H9 (cell line): ENCODE measurements around the gene SLC29A1. TPM values are rescaled to one million over a fixed set of nuclear protein-coding genes. Genes with fewer than 3 reads are reported as not detected.

ENCODE experiments used
- DNase-seq: peaks from one replicate; pipeline ENCODE4 v3.0.0-alpha.2; 2017
- H2AFZ ChIP-seq: one replicate; pipeline ENCODE4 v1.6.1; 2013; ENCODE audit warnings: mild to moderate bottlenecking, low read length, control low read depth, moderate library complexity
- H2AK5ac ChIP-seq: 2 replicates; pipeline ENCODE4 v1.6.1; 2013; ENCODE audit warnings: low read length, control low read depth, mixed read lengths; ENCODE audit not compliant: insufficient read length
- H2BK120ac ChIP-seq: one replicate; pipeline ENCODE4 v1.6.1; 2013; ENCODE audit warnings: low read depth, mild to moderate bottlenecking, low read length, control low read depth, inconsistent platforms; ENCODE audit not compliant: poor library complexity, severe bottlenecking
- H2BK12ac ChIP-seq: 2 replicates; pipeline ENCODE4 v1.6.1; 2013; ENCODE audit warnings: low read length, control low read depth, mixed read lengths, low read depth; ENCODE audit not compliant: insufficient read length
- H2BK15ac ChIP-seq: 2 replicates; pipeline ENCODE4 v1.6.1; 2013; ENCODE audit warnings: low read depth, low read length, control low read depth
- H2BK20ac ChIP-seq: one replicate; pipeline ENCODE4 v1.6.1; 2013; ENCODE audit warnings: low read depth, mild to moderate bottlenecking, low read length, control low read depth, inconsistent platforms; ENCODE audit not compliant: poor library complexity, severe bottlenecking
- H2BK5ac ChIP-seq: 2 replicates; pipeline ENCODE4 v1.6.1; 2013; ENCODE audit warnings: low read length, control low read depth, mixed read lengths; ENCODE audit not compliant: insufficient read length
- H3K14ac ChIP-seq: 2 replicates; pipeline ENCODE4 v1.6.1; 2013; ENCODE audit warnings: low read length, control low read depth; ENCODE audit not compliant: insufficient read depth
- H3K18ac ChIP-seq: 2 replicates; pipeline ENCODE4 v1.6.1; 2013; ENCODE audit warnings: low read depth, mild to moderate bottlenecking, mixed read lengths, low read length, control low read depth; ENCODE audit not compliant: insufficient read length
- H3K23ac ChIP-seq: 2 replicates; pipeline ENCODE4 v1.6.1; 2013; ENCODE audit warnings: low read length, control low read depth, mixed read lengths, low read depth; ENCODE audit not compliant: insufficient read length
- H3K23me2 ChIP-seq: 2 replicates; pipeline ENCODE4 v1.6.1; 2013; ENCODE audit warnings: low read depth, mild to moderate bottlenecking, mixed read lengths, low read length, control low read depth; ENCODE audit not compliant: insufficient read length, poor library complexity, severe bottlenecking
- H3K27ac ChIP-seq: 2 replicates; pipeline ENCODE4 v1.5.1; 2013; ENCODE audit warnings: low read length, control low read depth, mixed read lengths, low read depth; ENCODE audit not compliant: insufficient read length
- H3K27me3 ChIP-seq: 2 replicates; pipeline ENCODE4 v1.6.1; 2013; ENCODE audit warnings: low read length, control low read depth, inconsistent platforms; ENCODE audit not compliant: insufficient read depth
- H3K4ac ChIP-seq: 2 replicates; pipeline ENCODE4 v1.6.1; 2013; ENCODE audit warnings: low read depth, mild to moderate bottlenecking, control low read depth, inconsistent platforms, low read length, moderate library complexity
- H3K4me1 ChIP-seq: 2 replicates; pipeline ENCODE4 v1.6.1; 2013; ENCODE audit warnings: low read length, control low read depth, inconsistent platforms; ENCODE audit not compliant: insufficient read depth
- H3K4me2 ChIP-seq: 2 replicates; pipeline ENCODE4 v1.6.1; 2013; ENCODE audit warnings: low read length, control low read depth, mixed read lengths; ENCODE audit not compliant: insufficient read length, insufficient read depth
- H3K56ac ChIP-seq: 2 replicates; pipeline ENCODE4 v1.6.1; 2013; ENCODE audit warnings: low read depth, mild to moderate bottlenecking, mixed read lengths, low read length, control low read depth; ENCODE audit not compliant: insufficient read length
- H3K79me1 ChIP-seq: 2 replicates; pipeline ENCODE4 v1.6.1; 2013; ENCODE audit warnings: low read depth, mild to moderate bottlenecking, moderate library complexity, low read length, control low read depth, inconsistent platforms; ENCODE audit not compliant: insufficient read depth, poor library complexity, severe bottlenecking
- H3K79me2 ChIP-seq: 2 replicates; pipeline ENCODE4 v1.6.1; 2013; ENCODE audit warnings: low read length, control low read depth, inconsistent platforms; ENCODE audit not compliant: insufficient read depth
- H3K9ac ChIP-seq: 2 replicates; pipeline ENCODE4 v1.6.1; 2013; ENCODE audit warnings: low read length, control low read depth, mixed read lengths; ENCODE audit not compliant: insufficient read length; ENCODE audit errors: extremely low read depth
- H3K9me3 ChIP-seq: one replicate; pipeline ENCODE4 v1.6.1; 2013; ENCODE audit warnings: low read depth, low read length, inconsistent platforms; ENCODE audit not compliant: control insufficient read depth
- H3T11ph ChIP-seq: one replicate; pipeline ENCODE4 v1.6.1; 2013; ENCODE audit warnings: mild to moderate bottlenecking, low read length, control low read depth, inconsistent platforms
- H4K20me1 ChIP-seq: one replicate; pipeline ENCODE4 v1.6.1; 2013; ENCODE audit not compliant: control insufficient read depth, insufficient read length, insufficient read depth
- H4K5ac ChIP-seq: 2 replicates; pipeline ENCODE4 v1.6.1; 2013; ENCODE audit warnings: low read depth, mild to moderate bottlenecking, mixed read lengths, low read length, control low read depth; ENCODE audit not compliant: insufficient read length
- H4K8ac ChIP-seq: replicated peaks from 2 replicates; pipeline ENCODE4 v1.6.1; 2013; ENCODE audit warnings: low read length, control low read depth, mixed read lengths, low read depth; ENCODE audit not compliant: insufficient read length
- H4K91ac ChIP-seq: 2 replicates; pipeline ENCODE4 v1.6.1; 2013; ENCODE audit warnings: low read depth, mild to moderate bottlenecking, moderate library complexity, mixed read lengths, low read length, control low read depth; ENCODE audit not compliant: insufficient read length
- H3K27ac Mint-ChIP-seq, 3 experiments: 2 replicates in 2 of 3; 3 replicates in 1 of 3; pipeline ENCODE4 v1.8.0; 2020 to 2021; ENCODE audit warnings: mixed read lengths in 3 of 3, mild to moderate bottlenecking in 1 of 3, moderate library complexity in 1 of 3
- H3K27me3 Mint-ChIP-seq: 2 replicates; pipeline ENCODE4 v1.8.0; 2021; ENCODE audit warnings: low read depth, mild to moderate bottlenecking, moderate library complexity, mixed read lengths
- H3K36me3 Mint-ChIP-seq, 3 experiments: 2 replicates in 2 of 3; 3 replicates in 1 of 3; pipeline ENCODE4 v1.8.0; 2020 to 2021; ENCODE audit warnings: low read depth in 3 of 3, mixed read lengths in 3 of 3; ENCODE audit not compliant: insufficient read depth in 1 of 3
- H3K4me1 Mint-ChIP-seq, 2 experiments: 2 replicates each; pipeline ENCODE4 v1.8.0; 2020; ENCODE audit warnings: mixed read lengths in 2 of 2
- H3K4me3 Mint-ChIP-seq, 2 experiments: 2 replicates in 1 of 2; 3 replicates in 1 of 2; pipeline ENCODE4 v1.8.0; 2020 to 2021; ENCODE audit warnings: mild to moderate bottlenecking in 2 of 2, mixed read lengths in 2 of 2, moderate library complexity in 1 of 2
- H3K9me3 Mint-ChIP-seq, 2 experiments: 2 replicates in 1 of 2; 3 replicates in 1 of 2; pipeline ENCODE4 v1.8.0; 2020; ENCODE audit warnings: mild to moderate bottlenecking in 2 of 2, mixed read lengths in 2 of 2, moderate library complexity in 1 of 2
- CTCF ChIP-seq: fragments of 200-600 bp; sonication (generic); conservative IDR thresholded peaks from 3 replicates; pipeline ENCODE4 v1.8.0; 2021; ENCODE audit warnings: antibody characterized with exemption, mild to moderate bottlenecking
- WGBS: extraction: QIAGEN DNeasy Blood & Tissue Kit; methylation state at CpG from one replicate; pipeline ENCODE4 v1.1.7; 2013; ENCODE audit warnings: missing lambda C conversion rate, low lambda C conversion rate, mixed read lengths; ENCODE audit not compliant: insufficient read length; ENCODE audit errors: extremely low coverage; 5-methylcytosine and 5-hydroxymethylcytosine counted together
- total RNA-seq: library from RNA; stranded (reverse); gene quantifications from 2 replicates; pipeline ENCODE4 v1.2.1, GENCODE V29; 2021

SLC29A1 gene
- total RNA-seq, 1 experiment from 2014 or later: 124 TPM

DNA sequence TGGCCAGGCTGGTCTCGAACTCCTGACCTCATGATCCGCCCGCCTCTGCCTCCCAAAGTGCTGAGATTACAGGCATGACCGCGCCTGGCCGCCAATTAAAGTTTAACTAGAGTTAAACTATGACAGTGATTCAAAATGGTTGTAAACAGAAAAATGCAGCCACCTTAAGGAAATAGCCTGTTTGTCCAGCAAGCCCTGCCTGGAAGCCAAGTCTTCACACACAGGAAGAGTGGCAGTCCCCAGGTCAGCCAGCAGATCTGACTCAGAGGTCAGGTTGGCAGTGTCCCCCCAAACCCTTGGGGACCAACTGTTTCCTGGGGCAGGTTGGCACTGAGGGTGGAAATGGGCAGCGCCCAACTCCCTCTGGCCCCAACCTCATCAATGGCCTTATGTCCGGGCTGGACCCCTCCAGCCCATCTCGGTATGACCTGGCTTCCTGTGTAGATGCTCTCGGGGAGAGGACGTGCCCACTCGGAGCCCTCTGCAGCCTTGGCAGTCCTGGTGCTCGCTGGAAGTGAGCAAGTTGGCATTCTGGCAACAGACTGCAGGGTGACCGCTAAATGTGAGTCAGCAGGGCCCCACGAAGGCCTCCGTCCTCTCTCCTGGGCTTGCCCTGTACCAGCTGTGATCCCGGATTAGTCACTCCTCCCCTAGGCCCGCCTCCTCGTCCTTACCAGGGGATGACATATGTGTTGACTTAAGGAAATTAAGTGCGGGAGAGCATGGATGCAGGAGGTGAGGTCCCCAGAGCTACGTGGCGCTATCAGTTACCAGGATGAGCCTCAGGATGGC, 13.8 kb downstream of the SLC29A1 start:
- no CpG with 5 or more reads among the region's 22 CpGs for WGBS
- H3K27ac ChIP-seq: no peak overlapping the region
- no peak overlapping the region for H2BK12ac ChIP-seq
- no peaks in the 10 kb centered on the region for H3K27me3 ChIP-seq
- no peak overlapping the region for H3K23ac ChIP-seq
- H3K18ac ChIP-seq: peak overlapping the region; percentile 22
- no peak overlapping the region for H4K91ac ChIP-seq
- H2BK15ac ChIP-seq: no peak overlapping the region
- H2BK5ac ChIP-seq: no peak overlapping the region
- H3K79me1 ChIP-seq: no peaks in the 10 kb centered on the region
- Mint-ChIP-seq H3K27ac (peak overlapping the region; percentile 16 to 97 (median 94); a peak in 4 of 7 replicates), H3K4me1 (peaks cover 35 to 37% of the 10 kb centered on the region in 2 experiments), H3K9me3 (no peaks in the 10 kb centered on the region), H3K36me3 (peaks cover 17 to 33% (median 31%) of the 10 kb centered on the region in 3 experiments; a peak in 6 of 7 replicates), H3K4me3 (peak overlapping the region; percentile 71 to 84), H3K27me3 (peaks cover 14% of the 10 kb centered on the region)
- no peak overlapping the region for H4K8ac ChIP-seq
- H3K9ac ChIP-seq: peak overlapping the region; percentile 16
- no peak overlapping the region for H2BK120ac ChIP-seq
- no peak overlapping the region for H3K56ac ChIP-seq
- peaks cover 3% of the 10 kb centered on the region for H3K23me2 ChIP-seq
- peak overlapping the region; percentile 21 for H3K4me2 ChIP-seq
- no peak overlapping the region for H3K14ac ChIP-seq
- no peak overlapping the region for H4K5ac ChIP-seq
- peak; percentile 89 for DNase-seq
- no peaks in the 10 kb centered on the region for H3K79me2 ChIP-seq
- H2AK5ac ChIP-seq: no peak overlapping the region
- H3K4ac ChIP-seq: no peak overlapping the region
- no peak overlapping the region for H2AFZ ChIP-seq
- H3K9me3 ChIP-seq: no peaks in the 10 kb centered on the region
- TF ChIP-seq CTCF: no peak
- H3K4me1 ChIP-seq: no peaks in the 10 kb centered on the region; the same call in 1 of the 2 replicates
- no peak overlapping the region for H3T11ph ChIP-seq
- no peaks in the 10 kb centered on the region for H4K20me1 ChIP-seq
- H2BK20ac ChIP-seq: no peak overlapping the region
